ENCODE data around the gene GFRA1.

The GFRA1 gene

GRCh38 chr10:116121640-116122525 lies 151.1 kb downstream of the GFRA1 start:
- no peak for FAIRE-seq

- FAIRE-seq, result no peak
Measured at GRCh38 chr10:116120688-116121455, 152.1 kb downstream of the GFRA1 start.

- no peak for FAIRE-seq
Measured at GRCh38 chr10:116118847-116119246, 154.2 kb downstream of the GFRA1 start.

- FAIRE-seq, result no peak
Measured at GRCh38 chr10:116115797-116116196, 157.2 kb downstream of the GFRA1 start.

GRCh38 chr10:116115036-116115641 lies 157.9 kb downstream of the GFRA1 start:
- FAIRE-seq, result no peak

- no peak for FAIRE-seq
Measured at GRCh38 chr10:116113721-116114501, 159.1 kb downstream of the GFRA1 start.

- FAIRE-seq, result no peak
Measured at GRCh38 chr10:116112232-116113231, 160.5 kb downstream of the GFRA1 start.

GRCh38 chr10:116111483-116112095 lies 161.4 kb downstream of the GFRA1 start:
- FAIRE-seq, result no peak

- no peak for FAIRE-seq
Measured at GRCh38 chr10:116110736-116111135, 162.3 kb downstream of the GFRA1 start.

GRCh38 chr10:116109881-116110280 lies 163.1 kb downstream of the GFRA1 start:
- FAIRE-seq, result no peak

GRCh38 chr10:116109481-116109880 lies 163.5 kb downstream of the GFRA1 start:
- no peak for FAIRE-seq

- no peak for FAIRE-seq
Measured at GRCh38 chr10:116108095-116108494, 164.9 kb downstream of the GFRA1 start.

- FAIRE-seq, result no peak
Measured at GRCh38 chr10:116106611-116107010, 166.4 kb downstream of the GFRA1 start.

- FAIRE-seq, result no peak
Measured at GRCh38 chr10:116105264-116105663, 167.7 kb downstream of the GFRA1 start.

GRCh38 chr10:116104210-116104932 lies 168.6 kb downstream of the GFRA1 start:
- no peak for FAIRE-seq

- FAIRE-seq, result no peak
Measured at GRCh38 chr10:116103668-116104067, 169.3 kb downstream of the GFRA1 start.

GRCh38 chr10:116101616-116102315 lies 171.2 kb downstream of the GFRA1 start:
- FAIRE-seq, result no peak

GRCh38 chr10:116100984-116101383 lies 172.0 kb downstream of the GFRA1 start:
- FAIRE-seq, result no peak

- FAIRE-seq, result no peak
Measured at GRCh38 chr10:116099023-116099420, 174.0 kb downstream of the GFRA1 start.
